Measurements from ENCODE around the gene DOCK2.
"Not testable (repeated sequence)": the region's sequence is repeated elsewhere in the genome, so short reads cannot be mapped to it uniquely, and the experiment has no call there.

DOCK2 gene

GRCh38 chr5:169762338-169763095 lies 125.4 kb downstream of the DOCK2 start:
- no peak for DNase-seq

- DNase-seq, result no peak
Measured at GRCh38 chr5:169763376-169764017, 126.4 kb downstream of the DOCK2 start.

- DNase-seq, result no peak
Measured at GRCh38 chr5:169764018-169764378, 126.9 kb downstream of the DOCK2 start.

GRCh38 chr5:169765176-169765996 lies 128.3 kb downstream of the DOCK2 start:
- no peak for DNase-seq

GRCh38 chr5:169766943-169767342 lies 129.9 kb downstream of the DOCK2 start:
- not testable (repeated sequence) for DNase-seq

GRCh38 chr5:169767938-169768337 lies 130.9 kb downstream of the DOCK2 start:
- no peak for DNase-seq

- DNase-seq, result no peak
Measured at GRCh38 chr5:169768416-169768815, 131.3 kb downstream of the DOCK2 start.

- no peak for DNase-seq
Measured at GRCh38 chr5:169770109-169770508, 133.0 kb downstream of the DOCK2 start.

- no peak for DNase-seq
Measured at GRCh38 chr5:169772256-169772655, 135.2 kb downstream of the DOCK2 start.

- no peak for DNase-seq
Measured at GRCh38 chr5:169772688-169773087, 135.6 kb downstream of the DOCK2 start.

- peak; percentile 25 for DNase-seq
Measured at GRCh38 chr5:169777159-169777558, 140.1 kb downstream of the DOCK2 start.

GRCh38 chr5:169778622-169779596 lies 141.8 kb downstream of the DOCK2 start:
- no peak for DNase-seq

GRCh38 chr5:169781420-169782345 lies 144.6 kb downstream of the DOCK2 start:
- DNase-seq, result no peak

GRCh38 chr5:169785771-169786618 lies 148.9 kb downstream of the DOCK2 start:
- no peak for DNase-seq

GRCh38 chr5:169788168-169788567 lies 151.1 kb downstream of the DOCK2 start:
- no peak for DNase-seq

- no peak for DNase-seq
Measured at GRCh38 chr5:169789417-169789940, 152.4 kb downstream of the DOCK2 start.

GRCh38 chr5:169791251-169791650 lies 154.2 kb downstream of the DOCK2 start:
- DNase-seq, result no peak

- no peak for DNase-seq
Measured at GRCh38 chr5:169795338-169795737, 158.3 kb downstream of the DOCK2 start.

GRCh38 chr5:169796731-169797130 lies 159.7 kb downstream of the DOCK2 start:
- DNase-seq, result no peak

GRCh38 chr5:169797577-169797976 lies 160.5 kb downstream of the DOCK2 start:
- DNase-seq, result no peak

Measured in NCI-H510A treated with DMSO at 0.1 percent for 48 hours (cell line).